ENCODE measurements around the gene VWA3B. TPM values are rescaled to one million over a fixed set of nuclear protein-coding genes. Genes with fewer than 3 reads are reported as not detected.

VWA3B gene
- total RNA-seq, 1 experiment from 2014 or later, result not detected

DNA sequence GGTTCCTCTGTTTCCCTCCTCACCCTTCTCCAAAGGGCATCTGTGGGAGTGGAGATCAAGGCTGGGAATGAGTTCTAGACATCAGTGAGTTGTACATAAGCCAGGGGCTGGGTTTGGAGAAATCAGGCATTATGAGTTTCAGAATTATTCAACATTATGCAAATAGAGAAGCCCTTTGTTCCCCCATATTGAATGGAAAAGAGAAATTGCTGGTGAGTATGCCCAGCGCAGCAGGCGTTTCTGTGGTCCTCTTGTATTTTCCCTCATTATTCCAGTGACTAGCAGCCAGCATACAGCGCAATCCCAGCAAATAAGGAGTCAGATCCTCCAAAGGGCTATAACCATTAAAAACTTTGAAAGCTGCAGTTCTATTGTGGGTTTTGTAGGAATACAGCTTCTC is 94.4 kb downstream of the VWA3B start:
- no peak overlapping the region for H2BK5ac ChIP-seq (ENCODE audit: insufficient read length, low read length)

More for the DNA sequence above, 94.4 kb downstream of the VWA3B start:
- H3K14ac ChIP-seq (ENCODE audit: insufficient read depth, low read length), result no peak overlapping the region
- Mint-ChIP-seq H3K4me3 (no peak overlapping the region), H3K27ac (no peak overlapping the region), H3K9me3 (no peaks in the 10 kb centered on the region), H3K36me3 (ENCODE audit: insufficient read depth in 1 of 3, low read depth in 3 of 3) (no peaks in the 10 kb centered on the region), H3K4me1 (peaks cover 16% of the 10 kb centered on the region in 2 experiments), H3K27me3 (ENCODE audit: low read depth) (peaks cover 5% of the 10 kb centered on the region)
- no peak overlapping the region for H4K8ac ChIP-seq (replicated peaks; ENCODE audit: insufficient read length, low read depth, low read length)
- H4K5ac ChIP-seq (ENCODE audit: insufficient read length, low read depth, low read length), result no peak overlapping the region
- no peak overlapping the region for H2BK12ac ChIP-seq (ENCODE audit: insufficient read length, low read depth, low read length)
- H2BK20ac ChIP-seq (ENCODE audit: low read depth, low read length, poor library complexity, severe bottlenecking), result no peak overlapping the region
- H3K79me2 ChIP-seq (ENCODE audit: insufficient read depth, low read length), result no peaks in the 10 kb centered on the region
- no peak overlapping the region for H2AFZ ChIP-seq (ENCODE audit: low read length)
- no peak for TF ChIP-seq CTCF (conservative IDR thresholded peaks at IDR 0.05)
- H3K27me3 ChIP-seq (ENCODE audit: insufficient read depth, low read length), result no peaks in the 10 kb centered on the region
- H4K91ac ChIP-seq (ENCODE audit: insufficient read length, low read depth, low read length), result no peak overlapping the region
- no peak overlapping the region for H3K27ac ChIP-seq (ENCODE audit: insufficient read length, low read depth, low read length)
- no peaks in the 10 kb centered on the region for H3K79me1 ChIP-seq (ENCODE audit: insufficient read depth, low read depth, low read length, poor library complexity, severe bottlenecking)
- no peak overlapping the region for H2AK5ac ChIP-seq (ENCODE audit: insufficient read length, low read length)
- no peaks in the 10 kb centered on the region for H3K4me1 ChIP-seq (ENCODE audit: insufficient read depth, low read length)
- WGBS (ENCODE audit: extremely low coverage, insufficient read length, low lambda C conversion rate), result no CpG with 5 or more reads among the region's 3 CpGs
- H2BK120ac ChIP-seq (ENCODE audit: low read depth, low read length, poor library complexity, severe bottlenecking), result peak overlapping the region; percentile 30
- no peaks in the 10 kb centered on the region for H3K9me3 ChIP-seq (ENCODE audit: control insufficient read depth, low read depth, low read length)
- H3K4ac ChIP-seq (ENCODE audit: low read depth, low read length), result no peak overlapping the region
- H3T11ph ChIP-seq (ENCODE audit: low read length), result no peak overlapping the region
- no peak overlapping the region for H3K23ac ChIP-seq (ENCODE audit: insufficient read length, low read depth, low read length)
- H3K9ac ChIP-seq (ENCODE audit: extremely low read depth, insufficient read length, low read length), result no peak overlapping the region
- DNase-seq, result no peak
- H3K4me2 ChIP-seq (ENCODE audit: insufficient read depth, insufficient read length, low read length), result no peak overlapping the region
- no peaks in the 10 kb centered on the region for H4K20me1 ChIP-seq (ENCODE audit: control insufficient read depth, insufficient read depth, insufficient read length)
- no peak overlapping the region for H3K18ac ChIP-seq (ENCODE audit: insufficient read length, low read depth, low read length)
- no peak overlapping the region for H2BK15ac ChIP-seq (ENCODE audit: low read depth, low read length)
- no peaks in the 10 kb centered on the region for H3K23me2 ChIP-seq (ENCODE audit: insufficient read length, low read depth, low read length, poor library complexity, severe bottlenecking)
- no peak overlapping the region for H3K56ac ChIP-seq (ENCODE audit: insufficient read length, low read depth, low read length)
